GM18909 (cell line): ENCODE measurements around the gene CTSS.
"Not testable (repeated sequence)": the region's sequence is repeated elsewhere in the genome, so short reads cannot be mapped to it uniquely, and the experiment has no call there.

Source experiments
- ATAC-seq: cut with Tn5 transposase; IDR thresholded peaks from one replicate; pipeline ENCODE4 v1.9.1; 2021; ENCODE audit warnings: mild to moderate bottlenecking; ENCODE audit not compliant: unreplicated experiment, poor library complexity

The CTSS gene

DNA sequence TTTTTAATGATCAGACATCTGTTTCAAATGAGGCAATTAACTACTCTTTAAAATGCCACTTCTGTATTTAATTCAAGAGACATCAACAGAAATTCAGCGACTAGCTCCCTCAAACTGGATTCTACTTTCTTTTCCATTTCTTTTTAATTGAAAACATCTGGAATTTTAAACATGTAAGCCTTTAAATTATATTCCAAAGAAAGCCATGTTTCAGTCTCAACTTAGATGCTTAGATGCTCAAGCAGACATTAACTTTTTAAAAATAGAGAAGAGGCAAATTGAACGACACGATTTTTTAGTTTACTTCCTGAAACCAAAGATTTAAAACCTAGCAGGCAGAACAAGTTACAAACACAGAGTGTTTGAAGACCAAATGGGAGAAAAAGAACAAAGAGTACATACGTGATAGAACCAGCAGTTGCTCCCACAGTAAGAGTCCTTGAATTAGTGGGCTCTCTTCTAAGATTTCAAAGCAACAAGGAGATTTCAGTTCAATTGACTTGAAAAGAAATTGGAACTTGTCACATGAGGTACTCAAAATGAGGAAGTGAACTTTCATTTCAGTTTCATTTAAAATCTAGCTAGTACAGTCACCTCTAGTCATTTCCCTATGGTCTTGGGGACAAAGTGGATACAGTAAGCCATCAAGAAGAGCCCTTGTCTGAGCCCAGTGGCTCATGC, at the start of gene CTSS:
Gene CTSS (minus strand): TSS at position 483 of the 681 bp plus-strand sequence. CDS start 1,015 bp downstream, outside the sequence.
- ATAC-seq = peak; percentile 89

DNA sequence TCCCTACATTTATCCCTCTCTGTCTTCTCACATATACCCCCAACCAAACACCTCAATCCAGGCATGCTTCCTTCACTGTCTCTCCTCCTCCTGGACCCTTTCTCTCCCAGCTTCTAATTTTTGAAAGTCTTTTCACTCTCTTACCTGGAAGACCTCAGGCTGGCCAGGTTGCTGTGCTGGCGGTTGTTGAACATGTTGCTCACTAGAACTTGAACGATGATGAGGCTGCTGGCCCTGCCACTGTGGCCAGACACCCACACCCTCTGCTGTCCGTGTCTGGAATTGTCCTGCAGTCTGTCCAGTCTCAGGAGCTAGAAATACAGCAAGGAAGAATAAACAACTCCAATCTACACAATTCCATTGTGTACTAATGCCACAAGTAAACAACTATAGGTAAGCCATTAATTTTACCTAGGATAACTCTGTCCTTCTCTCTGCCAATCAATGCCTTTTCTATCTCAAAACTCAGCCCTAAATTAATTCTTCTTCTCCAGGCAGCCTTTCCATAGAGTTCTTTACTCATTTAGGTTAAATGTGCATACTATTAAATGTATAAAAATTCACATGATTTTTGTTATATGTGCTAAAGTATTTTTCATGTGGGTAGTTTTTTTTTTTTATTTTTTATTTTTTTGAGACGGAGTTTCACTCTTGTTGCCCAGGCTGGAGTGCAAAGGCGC, 47.6 kb upstream of the CTSS start:
- no peak for ATAC-seq

DNA sequence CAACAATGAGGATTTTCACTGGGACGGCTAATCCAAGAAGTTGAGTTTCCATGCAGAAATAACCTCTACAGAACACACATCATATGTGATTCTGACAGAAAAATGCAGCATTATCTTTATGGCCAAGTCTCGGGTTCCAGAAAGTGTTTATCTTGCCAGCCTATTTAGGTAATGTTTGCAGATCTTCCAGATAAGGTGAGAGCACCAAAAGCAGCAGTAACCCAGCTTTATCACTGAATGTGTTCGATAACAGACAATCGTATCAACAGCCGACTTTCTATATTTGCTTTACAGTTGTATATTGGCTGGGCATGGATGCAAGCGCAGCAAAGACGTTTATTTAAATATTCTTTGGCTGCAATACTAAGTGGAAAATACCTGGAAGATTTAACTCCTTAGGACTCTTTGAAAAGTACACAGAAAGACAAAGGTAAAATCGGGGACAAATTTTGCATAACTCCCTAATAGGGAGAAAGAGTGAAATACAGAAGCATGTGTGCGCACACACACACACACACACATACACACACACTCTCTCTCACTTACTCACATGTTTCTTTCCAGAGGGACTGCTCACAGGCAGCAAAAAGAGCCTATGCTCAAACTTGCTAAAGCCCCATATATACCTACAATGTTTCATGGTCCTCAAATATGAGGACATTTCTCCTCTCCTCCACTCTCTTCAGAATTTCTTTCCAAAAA, 45.5 kb upstream of the CTSS start:
- no peak for ATAC-seq

DNA sequence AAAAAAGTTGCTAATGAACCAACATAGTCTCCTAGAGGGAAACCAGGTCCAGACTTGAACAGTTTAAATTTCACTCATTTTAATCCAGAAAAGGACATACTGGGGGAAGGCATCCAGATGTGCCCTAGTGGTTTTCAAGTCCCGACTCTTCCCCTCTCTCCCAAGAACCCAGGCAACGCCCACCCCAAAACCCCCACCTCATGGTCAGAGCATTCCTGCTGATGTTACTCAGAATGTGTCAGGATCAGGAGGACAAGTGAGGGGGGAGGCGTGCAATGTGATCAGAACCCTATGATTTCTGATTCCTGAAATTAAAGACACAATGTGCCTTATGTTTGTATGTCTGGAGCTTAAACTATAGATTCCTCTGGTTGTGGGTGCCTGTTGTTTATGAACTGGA, 44.1 kb upstream of the CTSS start:
- ATAC-seq = no peak

DNA sequence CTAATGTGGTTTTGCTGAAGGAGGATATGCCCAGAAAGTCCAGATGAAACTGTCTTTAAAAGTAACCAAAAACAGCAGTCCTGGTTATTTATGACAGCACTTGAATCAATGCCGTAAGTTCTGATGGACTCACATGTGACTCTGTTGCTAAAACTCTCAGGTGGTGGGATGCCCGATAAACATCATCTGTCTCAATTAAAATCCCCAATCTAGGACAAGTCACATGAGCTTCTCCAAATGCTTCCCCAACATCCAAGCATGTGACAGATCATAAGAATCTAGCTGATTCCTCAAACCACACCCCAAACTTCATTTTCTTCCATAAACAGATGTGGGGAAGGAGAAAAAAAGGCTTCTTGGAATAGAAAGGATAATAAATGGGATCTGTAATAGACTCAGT, 43.3 kb upstream of the CTSS start:
- ATAC-seq = no peak

DNA sequence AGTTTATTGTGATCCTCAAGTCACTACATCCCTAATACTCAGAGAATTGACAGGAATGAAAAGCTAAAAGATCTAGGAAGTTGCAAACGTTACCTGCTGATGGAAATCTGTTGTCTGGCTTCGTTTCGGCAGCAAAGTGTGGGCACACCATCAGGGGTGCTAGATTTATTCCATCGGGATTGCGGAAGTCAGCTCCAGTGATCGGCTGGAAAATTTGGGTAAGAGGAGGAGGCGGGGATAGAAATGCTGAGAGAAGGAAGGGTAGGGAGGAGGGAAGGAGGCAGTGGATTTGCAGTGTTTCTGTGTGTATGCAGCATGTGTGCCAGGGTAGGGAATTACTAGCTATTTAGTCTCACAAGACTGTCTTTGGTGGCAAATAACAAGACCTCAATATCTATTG, 42.5 kb upstream of the CTSS start, which contains the start of gene CTSK:
Gene CTSK (minus strand): TSS at position 140 of the 400 bp plus-strand sequence. CDS start 1,455 bp downstream, outside the sequence.
- no peak for ATAC-seq

DNA sequence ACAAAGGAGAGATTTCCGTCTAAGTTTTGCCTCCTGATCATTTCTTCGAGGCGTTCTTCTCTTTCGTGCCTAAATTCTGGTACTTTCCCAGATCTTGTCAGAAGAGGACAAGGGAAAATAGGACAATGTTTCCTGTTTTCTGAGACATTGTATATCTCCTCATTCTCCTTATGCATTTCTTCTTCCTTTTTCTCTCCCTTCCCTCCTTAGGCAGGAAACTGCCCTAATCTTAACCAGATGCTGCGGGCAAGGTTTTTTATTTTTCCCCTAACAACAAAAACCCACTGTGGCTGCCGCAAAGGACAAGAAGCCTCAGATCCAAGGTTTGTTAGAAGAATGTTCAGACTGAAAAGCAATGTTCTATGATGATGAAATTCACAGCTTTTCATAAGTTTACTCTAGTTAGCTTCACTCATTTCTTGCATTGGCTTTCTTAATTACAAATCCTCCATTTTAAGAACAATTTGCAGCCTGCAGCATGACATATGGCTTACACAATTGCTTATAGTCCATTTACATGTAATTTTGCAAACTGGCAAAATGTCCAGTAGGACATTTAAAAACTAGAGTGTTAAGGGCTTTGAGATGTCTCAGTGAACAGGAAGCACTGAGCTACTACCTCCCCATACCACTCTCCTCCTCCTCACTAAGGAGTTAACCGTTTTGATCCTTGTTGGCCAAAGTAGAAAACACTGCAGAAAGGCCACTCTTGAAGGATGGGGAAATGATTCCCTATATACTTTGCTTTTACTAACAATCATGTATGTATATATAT, 41.9 kb upstream of the CTSS start:
- ATAC-seq = no peak

DNA sequence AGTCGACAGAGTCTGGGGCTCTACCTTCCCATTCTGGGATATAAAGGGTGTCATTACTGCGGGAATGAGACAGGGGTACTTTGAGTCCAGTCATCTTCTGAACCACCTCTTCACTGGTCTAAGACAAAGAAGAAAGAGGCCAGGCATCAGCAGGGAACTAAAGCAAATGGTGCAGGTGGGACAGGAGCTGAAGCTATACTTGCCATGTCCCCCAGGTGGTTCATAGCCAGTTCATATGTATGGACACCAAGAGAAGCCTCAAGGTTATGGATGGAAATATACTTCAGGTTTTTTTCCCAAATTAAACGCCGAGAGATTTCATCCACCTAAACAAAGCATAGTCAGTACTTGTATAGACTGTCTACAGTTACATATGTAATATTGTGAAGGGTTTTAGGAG, 40.3 kb upstream of the CTSS start:
- no peak for ATAC-seq

DNA sequence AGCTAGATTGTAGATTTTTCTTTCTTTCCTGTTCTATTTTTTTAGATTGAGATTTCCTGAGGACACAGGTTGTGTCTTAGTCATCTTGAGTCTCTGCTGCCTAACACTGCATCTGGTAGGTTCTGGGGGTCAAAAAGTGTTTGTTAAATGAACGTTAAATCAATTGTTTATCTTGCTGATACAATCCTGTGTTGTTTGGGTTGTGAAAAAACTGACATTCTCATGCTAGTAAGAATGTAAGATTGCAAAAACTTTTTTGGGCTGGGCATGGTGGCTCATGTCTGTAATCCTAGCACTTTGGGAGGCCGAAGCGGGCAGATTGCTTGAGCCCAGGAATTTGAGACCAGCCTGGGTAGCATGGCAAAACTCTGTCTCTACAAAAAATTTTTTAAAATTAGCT, 39.1 kb upstream of the CTSS start:
- ATAC-seq = no peak

DNA sequence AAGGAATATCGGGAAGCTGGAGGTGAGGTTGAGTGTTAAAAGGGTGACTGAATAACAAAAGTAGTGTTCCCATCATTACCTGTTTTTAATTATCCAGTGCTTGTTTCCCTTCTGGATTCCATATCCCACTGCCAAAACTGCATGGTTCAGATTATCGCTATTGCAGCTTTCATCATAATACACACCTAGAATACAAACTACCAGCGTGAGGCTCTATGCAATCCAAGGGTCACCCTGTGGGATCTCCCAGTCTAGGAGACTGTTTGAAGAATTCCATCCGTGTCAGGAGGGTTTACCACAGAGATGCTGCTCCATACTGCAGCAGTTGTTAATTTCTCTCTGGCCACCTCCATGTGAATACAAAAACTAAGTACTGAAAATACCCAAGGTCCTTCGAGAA, 33.5 kb upstream of the CTSS start:
- ATAC-seq = no peak

DNA sequence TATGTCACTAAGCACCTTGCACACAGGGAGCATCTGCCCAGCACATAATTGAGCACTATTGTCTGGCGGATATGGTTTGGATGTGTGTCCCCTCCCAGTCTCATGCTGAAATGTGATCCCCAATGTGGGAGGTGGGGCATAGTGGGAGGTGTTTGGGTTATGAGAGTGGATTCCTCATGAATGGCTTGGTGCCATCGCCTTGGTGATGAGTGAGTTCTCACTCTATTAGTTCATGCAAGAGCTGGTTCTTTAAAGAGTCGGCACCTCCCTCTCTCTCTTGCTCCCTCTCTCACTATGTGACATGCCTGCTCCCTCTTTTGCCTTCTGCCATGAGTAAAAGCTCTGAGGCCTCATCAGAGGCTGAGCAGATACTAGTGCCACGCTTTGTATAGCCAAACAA, 32.9 kb upstream of the CTSS start:
- ATAC-seq = no peak

DNA sequence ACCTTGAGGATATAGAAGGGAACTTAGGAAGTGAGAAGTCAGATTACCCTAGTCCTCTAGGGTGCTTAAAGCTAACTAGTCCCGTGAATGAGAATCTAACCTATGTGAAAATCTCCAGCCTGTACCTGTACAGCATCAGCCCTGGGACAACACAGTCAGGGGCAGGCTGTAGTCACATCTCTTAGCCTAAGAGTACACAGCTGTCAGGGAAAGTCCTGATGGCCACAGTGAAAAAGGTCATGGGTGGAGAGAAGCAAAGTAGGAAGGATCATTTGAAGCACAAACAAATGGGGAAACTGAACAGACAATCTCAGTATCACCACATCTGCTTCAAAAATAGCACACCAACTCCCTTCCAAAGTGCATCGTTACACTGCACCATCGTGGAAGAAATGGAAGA, 30.8 kb upstream of the CTSS start:
- no peak for ATAC-seq

DNA sequence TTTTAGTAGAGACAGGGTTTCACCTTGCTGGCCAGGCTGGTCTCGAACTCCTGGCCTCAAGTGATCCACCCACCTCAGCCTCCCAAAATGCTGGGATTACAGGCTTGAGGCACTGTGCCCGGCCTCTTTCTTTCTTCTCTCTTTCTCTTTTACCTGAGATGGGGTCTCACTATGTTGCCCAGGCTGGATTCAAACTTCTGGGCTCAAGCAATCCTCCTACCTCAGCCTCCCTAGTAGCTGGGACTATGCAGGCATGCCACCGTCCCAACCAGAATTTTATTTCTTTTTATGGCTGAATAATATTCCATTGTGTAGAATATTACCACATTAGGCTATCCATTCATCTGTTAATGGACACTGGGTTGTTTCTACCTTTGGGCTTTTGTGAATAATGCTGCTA, 28.2 kb upstream of the CTSS start:
- ATAC-seq = not testable (repeated sequence)

DNA sequence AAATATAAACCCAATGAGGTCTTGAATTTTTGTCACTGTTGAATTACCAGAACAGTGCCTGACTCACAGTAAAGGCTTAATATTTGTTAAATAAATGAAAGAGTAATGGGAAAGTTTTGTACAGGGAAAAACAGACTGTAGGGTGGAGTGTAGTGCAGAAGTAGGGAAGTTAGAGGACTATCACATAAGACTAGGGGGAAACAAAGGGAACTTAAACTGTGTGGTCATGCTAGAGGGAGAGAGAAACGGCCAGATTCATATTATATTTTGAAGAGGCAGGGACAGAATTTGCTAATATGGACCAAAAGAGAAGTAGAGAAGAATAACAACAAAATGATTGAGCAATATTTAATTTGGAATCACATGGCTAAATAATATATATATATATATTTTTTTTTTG, 27.6 kb upstream of the CTSS start:
- ATAC-seq = no peak

DNA sequence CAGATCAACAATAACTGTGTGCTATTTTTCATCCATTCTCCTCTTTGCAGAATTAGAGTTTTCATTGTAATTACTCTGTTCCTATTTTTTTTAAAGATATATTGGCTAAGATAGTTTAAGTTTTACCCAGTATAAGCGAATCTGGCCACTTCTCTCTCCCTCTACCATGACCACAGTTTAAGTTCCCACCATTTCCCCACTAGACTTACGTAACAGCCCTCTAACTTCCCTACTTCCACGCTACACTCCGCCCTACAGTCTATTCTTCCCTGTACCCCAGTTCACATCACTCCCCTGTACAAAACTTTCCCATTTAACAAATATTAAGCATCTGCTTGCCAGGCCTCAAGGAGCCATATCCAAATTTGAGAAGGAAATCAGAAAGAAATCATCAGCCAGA, 26.0 kb upstream of the CTSS start:
- no peak for ATAC-seq

DNA sequence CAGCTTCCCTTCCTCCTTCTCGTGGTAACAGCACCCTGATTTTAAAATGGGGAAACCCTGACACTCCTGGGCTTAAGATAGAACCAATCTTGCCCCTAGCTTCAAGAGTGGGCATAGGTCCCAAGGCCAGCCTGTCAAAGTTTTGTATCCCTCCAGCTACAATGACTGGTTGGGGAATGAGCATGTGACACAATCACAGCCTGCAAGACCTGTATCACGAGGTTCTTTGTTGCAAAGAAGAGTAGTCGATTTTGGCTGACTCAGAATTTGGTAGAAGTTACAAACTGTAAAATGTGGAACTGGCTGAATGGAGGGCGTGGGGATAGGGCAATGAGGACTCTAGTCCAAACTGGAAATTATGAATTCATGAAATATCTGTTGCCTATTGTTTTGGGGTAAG, 23.8 kb upstream of the CTSS start:
- ATAC-seq = no peak

DNA sequence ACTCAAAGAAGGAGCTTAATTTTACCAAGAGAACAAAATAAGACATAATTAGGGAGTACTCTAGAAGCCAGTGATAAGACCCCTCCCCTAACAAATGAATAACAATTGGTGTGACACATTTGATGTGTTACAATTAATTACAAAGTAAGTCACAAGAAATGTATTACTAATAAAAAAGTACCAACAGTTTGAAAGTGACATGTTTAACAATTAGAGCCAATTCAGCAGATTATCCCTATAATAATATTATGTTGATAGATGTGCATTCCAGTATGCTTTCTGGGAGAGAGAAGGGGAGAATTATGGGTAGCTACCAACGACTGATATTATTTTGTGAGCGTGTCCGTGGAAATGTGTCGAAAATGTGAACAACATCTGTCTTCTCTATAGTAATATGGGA, 23.4 kb upstream of the CTSS start:
- no peak for ATAC-seq

DNA sequence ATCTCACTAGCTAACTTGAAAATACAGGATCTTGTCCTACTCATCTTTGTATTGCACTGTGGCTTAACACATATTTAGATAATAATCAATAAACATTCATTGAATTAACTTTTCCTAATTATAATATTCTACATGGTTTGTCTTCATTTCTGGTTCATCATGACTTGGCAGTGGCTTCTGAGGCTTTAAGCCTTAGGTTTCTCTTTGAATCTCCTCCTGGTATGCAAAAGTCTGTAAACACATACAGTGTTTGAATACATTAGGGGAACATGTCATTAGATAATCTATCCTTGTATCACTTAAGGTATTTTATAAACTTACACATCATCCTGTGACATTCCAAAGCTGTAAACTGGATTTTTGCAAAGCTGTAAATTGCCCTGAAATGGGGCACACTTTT, 21.9 kb upstream of the CTSS start:
- ATAC-seq = no peak

DNA sequence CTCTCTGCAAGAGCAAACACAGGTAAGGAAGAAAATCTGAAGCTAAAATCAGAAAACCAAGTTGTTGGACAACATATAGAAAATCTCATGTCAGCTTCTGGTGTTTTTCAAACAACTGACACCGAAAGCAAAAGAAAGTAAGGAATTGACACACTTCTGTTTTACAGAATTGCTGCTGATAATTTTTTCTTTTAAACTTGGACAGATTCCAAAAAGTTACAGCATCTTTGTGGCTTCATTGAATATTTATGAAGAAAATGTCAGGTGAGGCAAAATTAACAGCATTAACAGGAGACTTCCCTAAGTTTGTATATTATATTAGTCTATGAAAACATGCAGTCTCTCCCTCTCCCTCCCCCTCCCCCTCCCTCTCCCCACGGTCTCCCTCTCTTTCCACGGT, 14.9 kb upstream of the CTSS start:
- no peak for ATAC-seq

DNA sequence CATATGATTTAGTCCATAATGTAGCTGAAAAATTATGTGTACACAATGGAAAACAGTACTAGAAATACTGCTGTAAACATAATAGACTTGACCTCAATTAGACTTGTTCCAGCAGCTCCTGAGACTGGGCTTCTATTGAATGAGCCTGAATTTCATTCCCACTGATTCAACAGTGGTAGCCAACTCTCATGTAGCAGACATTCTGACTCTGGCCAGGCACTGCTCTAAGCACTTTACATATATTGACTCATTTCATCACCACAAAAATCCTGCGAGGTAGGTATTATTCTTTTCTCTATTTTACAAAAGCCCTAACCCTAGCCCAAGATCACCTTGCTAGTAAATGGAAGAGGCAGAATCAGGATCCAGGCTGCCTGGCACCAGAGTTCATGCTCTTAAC, 12.8 kb upstream of the CTSS start:
- no peak for ATAC-seq

DNA sequence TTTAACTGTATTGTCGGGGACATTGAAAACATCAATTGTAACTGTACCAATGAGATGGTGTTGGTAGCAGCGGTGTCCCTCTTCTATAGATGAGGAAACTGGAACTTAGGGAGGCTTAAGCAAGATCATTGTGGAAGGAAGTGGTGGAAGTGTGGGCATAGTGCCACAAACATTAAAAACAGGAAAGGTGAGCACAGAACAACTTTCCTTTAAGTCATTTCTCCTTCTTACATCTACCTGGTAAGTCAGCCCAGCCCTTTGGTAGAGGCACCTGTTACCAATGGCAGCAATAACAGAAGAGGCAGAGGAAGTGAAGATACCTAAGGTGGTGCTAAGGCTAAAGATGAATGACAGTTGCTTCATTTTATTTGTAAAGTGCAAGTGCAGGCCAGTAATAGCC, 12.0 kb upstream of the CTSS start:
- no peak for ATAC-seq
